PC-9 (cell line): ENCODE data around the gene PCYT2. TPM values are rescaled to one million over a fixed set of nuclear protein-coding genes. Genes with fewer than 3 reads are reported as not detected.

ENCODE experiments used
- BruUV-seq: library from RNA; stranded (reverse); fragments of 400-500 nt; replicated peaks from 2 replicates; lab custom pipeline; 2021; lab: Mats Ljungman, UMichigan
- CTCF ChIA-PET: fragments of 300-600 bp; sonication (Branson Sonifier 250); formaldehyde crosslinking; loops from one replicate; lab custom pipeline; 2022; ENCODE audit warnings: antibody characterized with exemption; lab: Charles Lee
- POLR2A ChIA-PET: fragments of 300-600 bp; sonication (Branson Sonifier 250); formaldehyde crosslinking; loops from one replicate; lab custom pipeline; 2022; ENCODE audit warnings: antibody characterized with exemption; ENCODE audit not compliant: unreplicated experiment; lab: Charles Lee
- DNase-seq, 2 experiments: peaks; one replicate each; pipeline versions ENCODE4 v3.0.0 to v3.0.0-alpha.2; 2015 to 2022; ENCODE audit warnings: mixed read lengths in 1 of 2
- H2AFZ ChIP-seq: fragments of 200-600 bp; sonication (generic); 2 replicates; pipeline ENCODE4 v1.8.1; 2017; ENCODE audit warnings: antibody characterized with exemption
- H3F3A ChIP-seq: fragments of 200-600 bp; sonication (generic); 2 replicates; pipeline ENCODE4 v1.8.1; 2017; ENCODE audit warnings: antibody characterized with exemption, mild to moderate bottlenecking, low read depth; ENCODE audit not compliant: insufficient read depth
- H3K27ac ChIP-seq: fragments of 200-600 bp; sonication (generic); 2 replicates; pipeline ENCODE4 v1.6.1; 2016; ENCODE audit warnings: mixed run types
- H3K27me3 ChIP-seq: fragments of 200-600 bp; sonication (generic); 2 replicates; pipeline ENCODE4 v1.6.1; 2016; ENCODE audit warnings: low read depth, mixed run types; ENCODE audit not compliant: insufficient read depth
- H3K36me3 ChIP-seq: fragments of 200-600 bp; sonication (generic); 2 replicates; pipeline ENCODE4 v1.6.1; 2016; ENCODE audit warnings: low read depth, mixed run types
- H3K4me1 ChIP-seq: fragments of 200-600 bp; sonication (generic); replicated peaks from 2 replicates; pipeline ENCODE4 v1.6.1; 2016; ENCODE audit warnings: mixed run types; ENCODE audit not compliant: insufficient read depth
- H3K4me2 ChIP-seq: fragments of 200-600 bp; sonication (generic); 2 replicates; pipeline ENCODE4 v1.6.1; 2017; ENCODE audit warnings: mixed run types
- H3K4me3 ChIP-seq: fragments of 200-600 bp; sonication (generic); 2 replicates; pipeline ENCODE4 v1.6.1; 2016; ENCODE audit warnings: mixed run types
- H3K79me2 ChIP-seq: fragments of 200-600 bp; sonication (generic); 2 replicates; pipeline ENCODE4 v1.6.1; 2017; ENCODE audit warnings: low read depth, mixed run types
- H3K9me2 ChIP-seq: fragments of 200-600 bp; sonication (generic); 2 replicates; pipeline ENCODE4 v1.8.1; 2017; ENCODE audit warnings: mild to moderate bottlenecking; ENCODE audit not compliant: insufficient read depth
- H3K9me3 ChIP-seq: fragments of 200-600 bp; sonication (generic); 2 replicates; pipeline ENCODE4 v1.8.1; 2016; ENCODE audit warnings: low read depth; ENCODE audit not compliant: insufficient read depth
- H4K20me1 ChIP-seq: fragments of 200-600 bp; sonication (generic); 2 replicates; pipeline ENCODE4 v1.8.1; 2017; ENCODE audit not compliant: insufficient read depth
- EZH2 ChIP-seq: fragments of 200-600 bp; sonication (generic); IDR thresholded peaks from 2 replicates; pipeline ENCODE4 v1.8.0; 2017; ENCODE audit warnings: antibody characterized with exemption, low read depth
- intact Hi-C: fragments of 100-400 bp; cut with micrococcal nuclease; formaldehyde crosslinking; loops from one replicate; pipeline ENCODE4 v1.10.0; 2022; ENCODE audit not compliant: unreplicated experiment
- total RNA-seq: library from RNA; stranded (reverse); gene quantifications from 2 replicates; pipeline ENCODE4 v1.2.3, GENCODE V29; 2021
- TF ChIP-seq, protein P1 (sequence below): fragments of 200-600 bp; sonication (generic); conservative IDR thresholded peaks from 2 replicates; pipeline ENCODE4 v1.6.1; 2017; ENCODE audit warnings: mixed run types, antibody characterized with exemption, mild to moderate bottlenecking, moderate library complexity

PCYT2 gene
- total RNA-seq, 1 experiment from 2014 or later = 82.2 TPM

DNA sequence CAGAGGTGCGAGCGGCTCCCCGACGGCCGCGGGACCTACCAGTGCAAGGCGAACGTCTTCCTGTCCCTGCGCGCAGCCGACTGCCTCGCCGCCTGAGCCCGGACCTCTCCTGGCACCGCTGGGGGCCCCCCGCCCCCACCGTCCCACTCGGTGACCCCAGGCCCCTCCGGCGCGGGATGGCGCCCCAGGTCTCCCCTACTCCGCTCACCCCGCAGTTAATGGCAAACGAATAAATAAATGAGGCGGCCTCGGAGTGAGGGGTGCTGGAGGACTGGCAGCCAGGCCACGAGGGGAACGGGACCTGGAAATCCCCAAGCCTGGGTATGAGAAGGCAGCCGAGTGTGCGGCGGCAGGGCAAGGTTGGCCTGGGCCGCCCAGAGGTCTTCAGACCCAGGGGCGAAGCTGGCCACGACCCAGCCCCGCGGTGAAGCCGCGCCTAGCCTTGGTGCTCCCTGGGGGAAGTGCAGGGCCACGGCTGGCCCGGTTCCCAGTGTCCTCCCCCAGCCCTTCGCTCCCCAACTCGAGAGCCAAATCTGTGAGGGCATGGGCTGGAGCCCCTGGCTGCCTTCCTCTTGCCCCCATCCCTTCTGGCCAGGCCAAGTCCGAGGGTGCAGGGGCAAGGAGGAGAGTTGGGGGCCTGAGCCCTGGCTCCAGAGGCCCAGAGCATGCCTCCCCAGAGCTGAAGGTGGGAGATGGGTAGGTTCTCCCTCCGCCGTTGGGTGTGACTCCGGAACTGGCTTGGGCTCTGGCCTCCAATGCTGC lies 8.4 kb downstream of the PCYT2 start:
- DNase-seq = no peak
- Histone ChIP-seq H3K4me2 (no peak overlapping the region), H3K4me1 (peaks cover 20% of the 10 kb centered on the region), H2AFZ (no peak overlapping the region), H3K79me2 (no peaks in the 10 kb centered on the region), H3K27ac (no peak overlapping the region), H3K27me3 (no peaks in the 10 kb centered on the region), H3K9me2 (no peaks in the 10 kb centered on the region), H3K36me3 (no peaks in the 10 kb centered on the region), H3K9me3 (no peaks in the 10 kb centered on the region), H3F3A (peaks cover 16% of the 10 kb centered on the region), H3K4me3 (no peak overlapping the region), H4K20me1 (no peaks in the 10 kb centered on the region)
- intact Hi-C loops = no loop called here
- ChIA-PET POLR2A (interaction anchor here (0.6 kb wide), 1 partner anchor 240 kb away, joined by 7 read pairs; no protein-coding TSS in a partner anchor), CTCF (no interaction called here)
- no TSS peak for BruUV-seq
- no peak for TF ChIP-seq EZH2
- TF ChIP-seq, protein P1, sequence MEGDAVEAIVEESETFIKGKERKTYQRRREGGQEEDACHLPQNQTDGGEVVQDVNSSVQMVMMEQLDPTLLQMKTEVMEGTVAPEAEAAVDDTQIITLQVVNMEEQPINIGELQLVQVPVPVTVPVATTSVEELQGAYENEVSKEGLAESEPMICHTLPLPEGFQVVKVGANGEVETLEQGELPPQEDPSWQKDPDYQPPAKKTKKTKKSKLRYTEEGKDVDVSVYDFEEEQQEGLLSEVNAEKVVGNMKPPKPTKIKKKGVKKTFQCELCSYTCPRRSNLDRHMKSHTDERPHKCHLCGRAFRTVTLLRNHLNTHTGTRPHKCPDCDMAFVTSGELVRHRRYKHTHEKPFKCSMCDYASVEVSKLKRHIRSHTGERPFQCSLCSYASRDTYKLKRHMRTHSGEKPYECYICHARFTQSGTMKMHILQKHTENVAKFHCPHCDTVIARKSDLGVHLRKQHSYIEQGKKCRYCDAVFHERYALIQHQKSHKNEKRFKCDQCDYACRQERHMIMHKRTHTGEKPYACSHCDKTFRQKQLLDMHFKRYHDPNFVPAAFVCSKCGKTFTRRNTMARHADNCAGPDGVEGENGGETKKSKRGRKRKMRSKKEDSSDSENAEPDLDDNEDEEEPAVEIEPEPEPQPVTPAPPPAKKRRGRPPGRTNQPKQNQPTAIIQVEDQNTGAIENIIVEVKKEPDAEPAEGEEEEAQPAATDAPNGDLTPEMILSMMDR = no peak

DNA sequence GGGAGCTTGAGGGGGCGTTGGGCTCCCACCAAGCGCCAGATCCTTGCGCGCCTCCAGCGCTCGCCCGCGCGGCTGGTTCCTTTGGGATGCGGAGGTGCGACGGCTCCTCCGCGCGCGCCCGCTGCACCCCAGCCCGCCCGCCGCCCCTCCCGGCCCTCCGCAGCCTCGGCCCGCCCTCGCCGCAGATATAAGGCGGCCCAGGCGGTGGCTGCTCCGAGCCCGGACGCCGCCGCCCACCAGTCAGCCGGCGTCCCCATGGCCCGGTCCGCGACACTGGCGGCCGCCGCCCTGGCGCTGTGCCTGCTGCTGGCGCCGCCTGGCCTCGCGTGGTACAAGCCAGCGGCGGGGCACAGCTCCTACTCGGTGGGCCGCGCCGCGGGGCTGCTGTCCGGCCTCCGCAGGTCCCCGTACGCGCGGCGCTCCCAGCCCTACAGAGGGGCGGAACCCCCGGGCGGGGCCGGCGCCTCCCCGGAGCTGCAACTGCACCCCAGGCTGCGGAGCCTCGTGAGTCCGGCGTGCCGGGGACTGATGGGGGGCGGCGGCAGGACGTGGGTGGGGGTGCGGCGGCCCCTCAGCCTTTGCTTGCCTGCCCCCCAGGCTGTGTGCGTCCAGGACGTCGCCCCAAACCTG lies 9.1 kb downstream of the PCYT2 start, which contains the start of gene NPB:
TSS of gene NPB (plus strand) at position 216 of the 630 bp plus-strand sequence. CDS start at position 256, 40 bp downstream.
- intact Hi-C loops = no loop called here
- POLR2A ChIA-PET = no interaction called here

More for the DNA sequence above, 9.1 kb downstream of the PCYT2 start, which contains the start of gene NPB:
- CTCF ChIA-PET = no interaction called here
- peaks cover 23% of the 10 kb centered on the region for H3F3A ChIP-seq
- no peaks in the 10 kb centered on the region for H3K9me3 ChIP-seq
- H3K36me3 ChIP-seq = no peaks in the 10 kb centered on the region
- no peaks in the 10 kb centered on the region for H3K9me2 ChIP-seq
- no peaks in the 10 kb centered on the region for H3K27me3 ChIP-seq
- peaks cover 27% of the 10 kb centered on the region for H3K4me1 ChIP-seq
- no peak for TF ChIP-seq EZH2
- TF ChIP-seq, protein P1 = no peak
- DNase-seq = no peak
- no peak within 1 kb of the TSS for H2AFZ ChIP-seq
- H4K20me1 ChIP-seq = no peaks in the 10 kb centered on the region
- no peak within 1 kb of the TSS for H3K4me2 ChIP-seq
- H3K27ac ChIP-seq = no peak within 1 kb of the TSS
- no peak within 1 kb of the TSS for H3K4me3 ChIP-seq
- BruUV-seq = no TSS peak
- no peaks in the 10 kb centered on the region for H3K79me2 ChIP-seq
